GM18499 (cell line): ENCODE data around the gene SHISA2.

Experiments
- ATAC-seq: cut with Tn5 transposase; IDR thresholded peaks from one replicate; pipeline ENCODE4 v1.9.1; 2021; ENCODE audit warnings: moderate number of reproducible peaks; ENCODE audit not compliant: insufficient read depth, unreplicated experiment

SHISA2 gene

GRCh38 chr13:26050568-26051230, 1.1 kb downstream of the SHISA2 start:
- ATAC-seq: no peak

GRCh38 chr13:26048741-26049140, 3.1 kb downstream of the SHISA2 start:
- no peak for ATAC-seq

GRCh38 chr13:26047040-26047439, 4.8 kb downstream of the SHISA2 start:
- no peak for ATAC-seq

- no peak for ATAC-seq
These were observed 5.2 kb downstream of the SHISA2 start for GRCh38 chr13:26046639-26047038.

DNA sequence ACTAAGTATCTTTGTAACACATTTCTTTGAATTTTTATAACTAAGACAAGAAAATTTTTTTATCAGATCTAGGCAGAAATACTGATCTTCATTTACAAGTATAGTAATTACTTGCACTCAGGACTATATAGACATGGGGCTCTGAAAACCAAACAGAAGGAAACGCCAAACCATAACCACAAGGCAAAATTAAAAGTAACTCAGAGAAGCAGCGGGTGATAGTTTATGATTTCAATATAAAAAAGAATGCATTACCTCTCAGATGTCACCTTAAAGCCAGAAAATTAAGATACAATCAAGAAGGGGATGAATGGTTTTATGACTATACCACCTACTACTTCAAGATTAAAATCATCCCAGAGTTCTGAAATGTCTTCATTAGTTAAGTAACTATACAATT, 6.7 kb downstream of the SHISA2 start:
- ATAC-seq: no peak

DNA sequence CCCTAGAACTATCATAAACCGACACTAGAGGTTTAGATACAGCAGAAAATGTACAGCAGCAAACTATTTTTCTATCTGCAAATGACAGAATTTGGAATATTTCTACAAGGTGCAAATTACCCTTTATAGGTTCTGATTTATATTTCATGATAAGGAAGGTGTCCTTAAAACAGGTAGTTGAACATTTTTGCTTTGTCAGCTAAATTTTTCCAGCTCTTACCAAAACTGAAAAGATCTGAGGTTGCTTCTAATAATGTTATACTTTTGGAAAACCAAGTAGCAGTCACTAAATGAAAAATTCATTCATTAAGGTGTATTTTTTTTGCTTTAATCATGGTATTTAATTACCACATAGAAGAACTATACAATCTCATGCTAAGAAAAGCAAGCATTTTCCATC, 9.0 kb downstream of the SHISA2 start:
- no peak for ATAC-seq

GRCh38 chr13:26041444-26041843, 10.4 kb downstream of the SHISA2 start:
- ATAC-seq: no peak

DNA sequence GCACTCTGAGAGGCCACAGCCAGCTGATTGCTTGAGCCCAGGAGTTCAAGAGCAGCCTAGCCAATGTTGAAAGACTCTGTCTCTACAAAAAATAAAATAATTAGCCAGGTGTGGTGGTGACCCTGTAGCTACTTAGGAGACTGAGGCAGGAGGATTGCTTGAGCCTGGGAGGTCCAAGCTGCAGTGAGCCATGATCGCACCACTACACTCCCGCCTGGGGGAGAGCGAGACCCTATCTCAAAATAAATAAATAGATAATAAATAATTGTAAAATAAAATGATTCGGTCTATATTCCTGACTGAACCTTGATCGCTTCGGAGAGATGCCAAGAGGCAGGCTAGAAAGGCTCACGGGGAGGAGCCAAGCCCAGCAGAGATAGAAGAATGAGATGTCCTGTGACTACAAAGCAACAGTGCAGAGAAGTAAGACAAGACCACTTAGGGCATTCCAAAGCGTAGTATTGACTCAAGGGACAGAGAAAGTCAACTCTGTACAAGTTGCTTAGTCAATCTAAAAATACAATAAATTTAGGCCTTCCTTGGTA, 12.8 kb downstream of the SHISA2 start:
- ATAC-seq: no peak

GRCh38 chr13:26037302-26037701, 14.5 kb downstream of the SHISA2 start:
- no peak for ATAC-seq

DNA sequence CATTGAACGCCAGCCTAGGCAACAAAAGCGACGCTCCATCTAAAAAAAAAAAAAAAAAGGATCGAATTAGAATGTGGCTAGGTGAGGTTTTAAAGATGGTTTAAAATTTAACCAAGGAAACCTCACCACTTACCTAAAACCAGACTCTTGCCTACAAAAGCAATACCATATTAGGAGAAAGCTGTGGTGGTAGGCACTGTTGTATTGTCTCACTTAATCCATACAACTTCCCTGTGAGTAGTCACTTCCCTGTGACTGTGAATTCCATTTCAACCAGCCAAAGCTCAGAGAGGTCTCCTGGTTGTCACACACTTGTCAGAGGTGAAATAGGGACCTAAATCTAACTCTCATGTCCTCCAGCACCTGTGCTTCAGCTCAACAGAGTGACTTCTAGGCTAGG, 15.4 kb downstream of the SHISA2 start:
- no peak for ATAC-seq

GRCh38 chr13:26034018-26034417, 17.8 kb downstream of the SHISA2 start:
- no peak for ATAC-seq

DNA sequence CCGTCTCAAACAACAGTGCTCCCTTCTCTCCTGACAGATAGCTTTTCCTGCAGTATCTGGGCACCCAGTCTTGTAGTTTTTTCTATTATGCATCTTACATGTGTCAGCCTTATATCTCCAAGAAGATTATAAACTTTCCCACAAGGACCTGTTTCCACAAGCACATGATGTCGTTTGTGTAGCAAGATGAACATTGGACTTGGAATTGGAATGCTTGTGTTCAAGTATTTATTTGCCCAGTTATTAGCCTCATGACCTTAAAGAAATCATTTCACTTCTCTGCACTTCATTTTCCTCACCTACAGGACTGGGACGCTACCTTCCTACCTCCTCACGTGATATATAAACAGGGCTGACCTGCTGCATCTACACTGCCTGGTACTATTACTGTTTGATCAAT, 21.5 kb downstream of the SHISA2 start:
- ATAC-seq: no peak

DNA sequence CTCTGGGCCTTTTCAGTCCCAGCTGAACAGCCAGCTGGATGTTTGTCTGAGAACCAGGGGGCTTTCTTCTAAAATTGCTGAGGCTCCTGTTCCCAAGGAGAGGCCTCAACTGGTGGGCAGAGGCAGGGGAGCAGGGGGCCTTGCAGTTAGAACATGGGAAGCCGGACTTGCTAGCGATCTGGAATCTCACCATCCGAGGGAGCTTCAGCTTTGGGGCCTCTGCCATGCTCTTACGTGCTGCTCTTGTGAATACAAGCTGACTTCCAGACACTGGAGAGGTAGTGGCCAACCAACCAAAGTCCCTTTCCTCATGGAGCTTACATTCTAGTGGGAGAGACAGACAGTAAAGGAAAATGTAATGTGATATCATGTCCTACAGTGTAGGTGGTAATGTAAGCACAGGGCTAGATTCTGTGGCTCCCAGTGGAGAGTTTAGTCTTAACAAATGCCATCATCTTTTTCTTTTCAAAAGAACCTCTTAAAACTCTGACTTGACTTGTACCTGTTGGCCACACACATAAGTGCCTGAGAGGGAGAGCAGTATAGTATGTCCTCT, 22.2 kb downstream of the SHISA2 start:
- ATAC-seq: no peak

GRCh38 chr13:26026211-26026610, 25.6 kb downstream of the SHISA2 start:
- no peak for ATAC-seq

DNA sequence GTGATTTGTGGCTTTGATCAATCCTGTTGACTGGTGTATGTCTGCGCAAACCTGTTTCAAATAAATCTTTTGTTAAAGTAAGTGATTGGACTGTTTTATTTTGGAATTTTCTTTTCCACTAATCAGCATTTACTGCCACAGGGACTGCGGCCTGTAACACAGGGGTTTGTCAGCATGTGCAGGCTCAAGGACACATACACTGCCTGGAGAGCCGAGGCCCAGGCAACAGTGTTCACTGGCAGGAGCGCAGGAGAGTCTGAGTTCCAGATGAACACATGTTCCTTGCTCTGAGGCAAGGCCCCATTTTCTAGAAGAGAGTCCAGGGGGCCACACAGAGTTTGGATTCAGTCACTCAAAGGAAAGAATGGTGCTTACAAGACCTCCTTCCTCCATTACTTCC, 26.0 kb downstream of the SHISA2 start:
- no peak for ATAC-seq

- no peak for ATAC-seq
These were observed 26.6 kb downstream of the SHISA2 start for GRCh38 chr13:26025196-26025595.

DNA sequence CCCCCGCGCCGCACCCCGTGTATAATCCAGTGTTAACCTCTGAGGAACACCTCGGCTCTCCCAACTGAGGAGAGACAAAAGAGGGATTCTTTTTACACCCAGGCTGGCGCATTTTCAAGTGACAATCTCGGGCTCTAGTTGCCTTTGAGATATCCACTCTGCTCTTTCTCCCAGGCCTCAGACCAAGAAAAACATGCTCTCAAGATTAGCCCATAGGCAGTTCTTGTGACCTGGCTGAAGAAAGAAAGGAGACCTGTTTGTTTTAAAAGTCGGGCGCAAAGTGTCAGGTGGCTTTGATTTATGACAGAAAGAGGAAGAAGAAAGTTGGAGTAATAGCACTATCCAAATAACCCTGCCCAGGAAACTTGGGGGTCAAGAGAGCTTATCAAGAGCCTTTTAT, 27.3 kb downstream of the SHISA2 start:
- no peak for ATAC-seq

DNA sequence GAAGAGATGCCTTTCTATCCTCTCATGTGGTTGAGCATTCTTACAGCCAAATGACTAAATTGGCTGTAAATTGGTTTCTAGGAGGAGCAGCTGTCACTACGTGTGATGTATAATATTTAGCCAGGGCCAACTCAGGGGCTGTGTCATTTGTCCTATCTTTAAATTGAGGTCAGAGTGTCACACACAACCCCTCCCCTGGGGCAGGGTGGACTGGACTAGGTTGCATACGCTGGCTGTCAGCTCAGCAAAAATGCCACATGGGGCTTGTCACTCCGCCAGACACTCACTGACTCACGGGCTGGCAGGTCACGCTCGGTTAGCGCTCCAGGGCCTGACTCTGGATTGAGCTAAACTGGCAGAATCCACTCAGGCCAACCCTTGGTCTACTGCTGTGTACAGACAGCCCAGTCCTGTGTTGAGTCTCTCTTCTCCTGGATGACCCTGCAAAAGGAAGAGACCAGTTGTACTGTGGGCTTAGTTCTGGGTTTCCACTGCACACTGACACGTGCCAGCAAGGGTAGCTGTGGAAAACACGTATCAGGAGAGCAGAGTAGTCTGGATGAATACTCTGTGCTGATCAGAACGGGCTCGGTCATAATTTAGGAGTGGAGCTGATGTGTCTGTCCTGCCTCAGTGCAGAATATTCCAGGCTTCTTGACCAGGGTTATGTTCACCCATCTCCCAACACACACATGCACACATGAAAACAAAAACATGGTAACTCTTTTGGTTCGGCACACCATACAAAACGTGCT, 29.1 kb downstream of the SHISA2 start:
- ATAC-seq: no peak

- ATAC-seq: no peak
These were observed 29.9 kb downstream of the SHISA2 start for GRCh38 chr13:26021956-26022355.

DNA sequence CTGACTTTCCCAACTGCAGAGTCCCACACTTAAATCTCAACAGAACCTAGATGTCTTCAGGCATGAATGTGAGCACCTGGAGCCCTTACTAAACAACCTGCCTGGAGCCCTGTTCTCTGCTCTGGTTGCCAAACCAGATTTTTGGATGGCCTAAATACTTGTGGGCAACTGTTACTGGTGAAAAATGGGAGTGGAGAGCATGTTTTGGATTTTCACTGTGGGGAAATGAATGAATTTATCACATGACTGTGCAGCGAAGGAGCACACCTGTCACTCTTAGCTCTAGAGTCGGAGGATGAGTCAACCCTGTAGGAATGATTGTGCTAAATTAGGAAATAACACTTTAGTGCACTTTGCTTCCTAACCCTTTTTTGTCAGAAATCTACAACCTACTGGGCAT, 30.3 kb downstream of the SHISA2 start:
- ATAC-seq: no peak

GRCh38 chr13:26020891-26021290, 30.9 kb downstream of the SHISA2 start:
- no peak for ATAC-seq
